AG04449 (cell line): ENCODE results near the gene DCAF11.

Source experiments
- CTCF ChIA-PET: fragments of 350-600 bp; formaldehyde crosslinking; extraction: SDS; loops from one replicate; lab custom pipeline; 2021; ENCODE audit warnings: antibody characterized with exemption; lab: Yijun Ruan, JAX
- POLR2A ChIA-PET: fragments of 400-600, 350-600 bp; formaldehyde crosslinking; extraction: SDS; loops from one replicate; lab custom pipeline; 2020; ENCODE audit warnings: antibody characterized with exemption, inconsistent platforms; lab: Yijun Ruan, JAX
- DNase-seq: peaks from one replicate; pipeline ENCODE4 v3.0.0-alpha.2; 2010; ENCODE audit warnings: low read depth, low spot score
- H3K4me3 ChIP-seq: 2 replicates; pipeline ENCODE4 v1.5.1; 2011; ENCODE audit warnings: low read depth, mild to moderate bottlenecking, control low read depth, low read length
- CTCF ChIP-seq: IDR thresholded peaks from one replicate; pipeline ENCODE4 v1.5.1; 2011; ENCODE audit warnings: mild to moderate bottlenecking, moderate library complexity, low read length, control low read depth, inconsistent platforms; ENCODE audit not compliant: insufficient read depth; ENCODE audit errors: missing control alignments

The DCAF11 gene

GRCh38 chr14:24110523-24110922 is 4.1 kb upstream of the DCAF11 start:
- H3K4me3 ChIP-seq = no peak overlapping the region
- no peak for TF ChIP-seq CTCF
- DNase-seq = no peak
- CTCF ChIA-PET = interaction anchor here (0.8 to 7.7 kb wide), 13 partner anchors 8 to 187 kb away, joined by 3 to 247 read pairs (median 15); partner anchors contain the start of genes CARMIL3, EMC9, IRF9 and PCK2
- POLR2A ChIA-PET = no interaction called here

GRCh38 chr14:24113379-24113800 is 1.2 kb upstream of the DCAF11 start:
- CTCF ChIA-PET = interaction anchor here (0.6 to 4.7 kb wide), 9 partner anchors 16 to 194 kb away, joined by 3 to 30 read pairs (median 3); partner anchors contain the start of genes CIDEB, IRF9 and RABGGTA
- POLR2A ChIA-PET = interaction anchor here (1.5 to 2.6 kb wide), 6 partner anchors 8 to 55 kb away, joined by 4 to 44 read pairs (median 8); partner anchors contain the start of genes PCK2, PSME2 and RNF31
- peak overlapping the region; percentile 73 for H3K4me3 ChIP-seq
- DNase-seq = no peak
- no peak for TF ChIP-seq CTCF

- peak overlapping the region; percentile 73 for H3K4me3 ChIP-seq
- POLR2A ChIA-PET = interaction anchor here (0.9 to 2.6 kb wide), 14 partner anchors 9 to 194 kb away, joined by 3 to 44 read pairs (median 6); partner anchors contain the start of genes EMC9, IRF9, PCK2 and PSME1
- CTCF ChIA-PET = interaction anchor here (0.6 to 4.7 kb wide), 13 partner anchors 17 to 194 kb away, joined by 3 to 30 read pairs (median 4); partner anchors contain the start of genes CARMIL3, CIDEB, EMC9 and IRF9
- DNase-seq = no peak
- no peak for TF ChIP-seq CTCF
Measured at GRCh38 chr14:24113801-24114531, 611 bp upstream of the DCAF11 start.

GRCh38 chr14:24115422-24116127 is 998 bp downstream of the DCAF11 start:
- no peak for DNase-seq
- ChIA-PET POLR2A (interaction anchor here (0.6 to 2.6 kb wide), 9 partner anchors 14 to 127 kb away, joined by 3 to 44 read pairs (median 5); partner anchors contain the start of genes CHMP4A, EMC9, IPO4 and PCK2), CTCF (interaction anchor here (0.7 to 4.7 kb wide), 13 partner anchors 11 to 181 kb away, joined by 3 to 30 read pairs (median 5); partner anchors contain the start of genes CARMIL3, EMC9 and IRF9)
- no peak for TF ChIP-seq CTCF
- H3K4me3 ChIP-seq = peak overlapping the region; percentile 96

GRCh38 chr14:24116128-24116814 is 1.7 kb downstream of the DCAF11 start:
- no peak for DNase-seq
- POLR2A ChIA-PET = no interaction called here
- H3K4me3 ChIP-seq = no peak overlapping the region
- CTCF ChIA-PET = interaction anchor here (0.6 to 4.7 kb wide), 10 partner anchors 8 to 181 kb away, joined by 3 to 30 read pairs (median 3); partner anchors contain the start of gene IRF9
- TF ChIP-seq CTCF = no peak
